Adrenal gland (tissue), 5 donors: ENCODE results near the gene HCCS.

Source experiments
- CTCF ChIP-seq, 6 experiments: fragments of 450-650 bp in 4 of 6; fragments of 200-600 bp in 2 of 6; sonication (generic) in 1 of 6; IDR thresholded peaks; 1 replicate in 5 of 6; 2 replicates in 1 of 6; pipeline versions ENCODE4 v1.5.1 to v1.8.0; 2016 to 2021; ENCODE audit warnings: antibody characterized with exemption in 6 of 6, mild to moderate bottlenecking in 2 of 6, moderate library complexity in 1 of 6
- POLR2A ChIP-seq, 2 donors: fragments of 450-650 bp; IDR thresholded peaks; one replicate each; pipeline ENCODE4 v1.6.1; 2017; ENCODE audit warnings: antibody characterized with exemption in 2 of 2, mild to moderate bottlenecking in 2 of 2, moderate library complexity in 1 of 2
- donor health status: DM: no; HTN: no; CAD: no.

- TF ChIP-seq CTCF (IDR thresholded peaks at IDR 0.05) = no peak
- no peak for TF ChIP-seq POLR2A (IDR thresholded peaks at IDR 0.05)
These were observed 60.8 kb downstream of the HCCS start for GRCh38 chrX:11171956-11172355.
